Neural progenitor cell (in vitro differentiated cells): Measurements from ENCODE around the gene SUMO1. TPM values are rescaled to one million over a fixed set of nuclear protein-coding genes. Genes with fewer than 3 reads are reported as not detected.

Source experiments
- DNase-seq: peaks from one replicate; pipeline ENCODE4 v3.0.0-alpha.2; 2016; ENCODE audit warnings: low spot score
- H2AFZ ChIP-seq: fragments of 200-600 bp; sonication (generic); replicated peaks from 2 replicates; pipeline ENCODE4 v1.6.1; 2016; ENCODE audit warnings: antibody characterized with exemption
- H3F3A ChIP-seq: fragments of 200-600 bp; sonication (generic); 2 replicates; pipeline ENCODE4 v1.6.1; 2016; ENCODE audit warnings: antibody characterized with exemption, low read depth
- H3K27ac ChIP-seq: fragments of 200-600 bp; sonication (generic); 2 replicates; pipeline ENCODE4 v1.5.1; 2016; ENCODE audit warnings: mild to moderate bottlenecking
- H3K27me3 ChIP-seq: fragments of 200-600 bp; sonication (generic); 2 replicates; pipeline ENCODE4 v1.6.1; 2016; ENCODE audit warnings: mild to moderate bottlenecking, moderate library complexity
- H3K36me3 ChIP-seq: fragments of 200-600 bp; sonication (generic); 2 replicates; pipeline ENCODE4 v1.5.1; 2016
- H3K4me1 ChIP-seq: fragments of 200-600 bp; sonication (generic); 2 replicates; pipeline ENCODE4 v1.6.1; 2016; ENCODE audit warnings: mixed run types
- H3K4me2 ChIP-seq: fragments of 200-600 bp; sonication (generic); 2 replicates; pipeline ENCODE4 v1.6.1; 2016
- H3K4me3 ChIP-seq: fragments of 200-600 bp; sonication (generic); 2 replicates; pipeline ENCODE4 v1.5.1; 2016
- H3K79me2 ChIP-seq: fragments of 200-600 bp; sonication (generic); 2 replicates; pipeline ENCODE4 v1.6.1; 2016; ENCODE audit warnings: low read depth
- H3K9ac ChIP-seq: fragments of 200-600 bp; sonication (generic); 2 replicates; pipeline ENCODE4 v1.6.1; 2016
- H3K9me3 ChIP-seq: fragments of 200-600 bp; sonication (generic); 2 replicates; pipeline ENCODE4 v1.5.1; 2016; ENCODE audit warnings: low read depth
- H4K20me1 ChIP-seq: fragments of 200-600 bp; sonication (generic); 2 replicates; pipeline ENCODE4 v1.6.1; 2016; ENCODE audit warnings: low read depth
- H3K27ac Mint-ChIP-seq: 3 replicates; pipeline ENCODE4 v1.8.0; 2021; ENCODE audit warnings: mixed read lengths
- H3K27me3 Mint-ChIP-seq: 2 replicates; pipeline ENCODE4 v1.8.0; 2022; ENCODE audit warnings: low read depth, mild to moderate bottlenecking, inconsistent platforms, moderate library complexity, mixed read lengths; ENCODE audit not compliant: insufficient read depth
- H3K36me3 Mint-ChIP-seq: 3 replicates; pipeline ENCODE4 v1.8.0; 2021; ENCODE audit warnings: mixed read lengths
- H3K4me1 Mint-ChIP-seq: 3 replicates; pipeline ENCODE4 v1.8.0; 2021; ENCODE audit warnings: mixed read lengths
- H3K4me3 Mint-ChIP-seq: 3 replicates; pipeline ENCODE4 v1.8.0; 2021; ENCODE audit warnings: mild to moderate bottlenecking, moderate library complexity, mixed read lengths
- H3K9me3 Mint-ChIP-seq: 3 replicates; pipeline ENCODE4 v1.8.0; 2020; ENCODE audit warnings: mixed read lengths
- EZH2 ChIP-seq: fragments of 200-600 bp; sonication (generic); IDR thresholded peaks from 2 replicates; pipeline ENCODE4 v1.6.1; 2017; ENCODE audit warnings: antibody characterized with exemption, mild to moderate bottlenecking, moderate library complexity
- EZH2phosphoT487 ChIP-seq: fragments of 200-600 bp; sonication (generic); IDR thresholded peaks from 2 replicates; pipeline ENCODE4 v1.6.1; 2017; ENCODE audit warnings: antibody characterized with exemption
- total RNA-seq: library from RNA; depleted of rRNA; stranded (reverse); fragments of >200 nt; gene quantifications from 2 replicates; pipeline ENCODE4 v1.2.3, GENCODE V29; 2015; ENCODE audit warnings: low replicate concordance
- TF ChIP-seq, protein P1 (sequence below): fragments of 200-600 bp; sonication (generic); IDR thresholded peaks from 2 replicates; pipeline ENCODE4 v1.5.1; 2017; ENCODE audit warnings: antibody characterized with exemption, mild to moderate bottlenecking

The SUMO1 gene
- total RNA-seq, 1 donor from 2014 or later, result 409 TPM

DNA sequence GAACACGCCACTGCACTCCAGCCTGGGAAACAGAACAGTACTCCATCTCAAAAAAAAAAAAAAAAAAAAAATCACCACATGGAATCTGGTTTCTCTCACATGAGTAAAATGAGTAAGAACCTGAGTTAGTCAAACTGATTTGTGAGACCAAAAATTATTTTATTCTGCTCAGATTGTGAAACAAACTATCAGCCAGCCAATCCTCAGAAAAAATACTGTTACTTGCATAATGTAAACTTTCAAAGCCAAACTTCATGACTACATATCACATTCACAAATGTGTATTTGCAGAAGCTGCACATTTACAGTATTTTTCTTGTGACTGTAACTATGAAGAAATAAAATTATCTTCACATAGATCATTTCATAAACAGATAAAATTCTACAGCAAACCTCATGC, 23.2 kb downstream of the SUMO1 start:
- H3K36me3 ChIP-seq, result peaks cover 17% of the 10 kb centered on the region
- Mint-ChIP-seq H3K4me3 (no peak overlapping the region), H3K36me3 (peaks cover 22% of the 10 kb centered on the region), H3K4me1 (no peaks in the 10 kb centered on the region), H3K9me3 (no peaks in the 10 kb centered on the region), H3K27me3 (no peaks in the 10 kb centered on the region), H3K27ac (no peak overlapping the region)
- no peak overlapping the region for H3K4me2 ChIP-seq
- H3K9ac ChIP-seq, result no peak overlapping the region
- DNase-seq, result no peak
- peaks cover 86% of the 10 kb centered on the region for H3K79me2 ChIP-seq
- H3K4me3 ChIP-seq, result no peak overlapping the region
- no peaks in the 10 kb centered on the region for H3K9me3 ChIP-seq
- H3F3A ChIP-seq, result peaks cover 14% of the 10 kb centered on the region
- H4K20me1 ChIP-seq, result peaks cover 49% of the 10 kb centered on the region
- no peaks in the 10 kb centered on the region for H3K27me3 ChIP-seq
- no peak overlapping the region for H2AFZ ChIP-seq
- H3K27ac ChIP-seq, result no peak overlapping the region
- H3K4me1 ChIP-seq, result no peaks in the 10 kb centered on the region
- TF ChIP-seq EZH2, result no peak
- TF ChIP-seq EZH2phosphoT487, result no peak
- TF ChIP-seq, protein P1, sequence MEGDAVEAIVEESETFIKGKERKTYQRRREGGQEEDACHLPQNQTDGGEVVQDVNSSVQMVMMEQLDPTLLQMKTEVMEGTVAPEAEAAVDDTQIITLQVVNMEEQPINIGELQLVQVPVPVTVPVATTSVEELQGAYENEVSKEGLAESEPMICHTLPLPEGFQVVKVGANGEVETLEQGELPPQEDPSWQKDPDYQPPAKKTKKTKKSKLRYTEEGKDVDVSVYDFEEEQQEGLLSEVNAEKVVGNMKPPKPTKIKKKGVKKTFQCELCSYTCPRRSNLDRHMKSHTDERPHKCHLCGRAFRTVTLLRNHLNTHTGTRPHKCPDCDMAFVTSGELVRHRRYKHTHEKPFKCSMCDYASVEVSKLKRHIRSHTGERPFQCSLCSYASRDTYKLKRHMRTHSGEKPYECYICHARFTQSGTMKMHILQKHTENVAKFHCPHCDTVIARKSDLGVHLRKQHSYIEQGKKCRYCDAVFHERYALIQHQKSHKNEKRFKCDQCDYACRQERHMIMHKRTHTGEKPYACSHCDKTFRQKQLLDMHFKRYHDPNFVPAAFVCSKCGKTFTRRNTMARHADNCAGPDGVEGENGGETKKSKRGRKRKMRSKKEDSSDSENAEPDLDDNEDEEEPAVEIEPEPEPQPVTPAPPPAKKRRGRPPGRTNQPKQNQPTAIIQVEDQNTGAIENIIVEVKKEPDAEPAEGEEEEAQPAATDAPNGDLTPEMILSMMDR, result no peak

DNA sequence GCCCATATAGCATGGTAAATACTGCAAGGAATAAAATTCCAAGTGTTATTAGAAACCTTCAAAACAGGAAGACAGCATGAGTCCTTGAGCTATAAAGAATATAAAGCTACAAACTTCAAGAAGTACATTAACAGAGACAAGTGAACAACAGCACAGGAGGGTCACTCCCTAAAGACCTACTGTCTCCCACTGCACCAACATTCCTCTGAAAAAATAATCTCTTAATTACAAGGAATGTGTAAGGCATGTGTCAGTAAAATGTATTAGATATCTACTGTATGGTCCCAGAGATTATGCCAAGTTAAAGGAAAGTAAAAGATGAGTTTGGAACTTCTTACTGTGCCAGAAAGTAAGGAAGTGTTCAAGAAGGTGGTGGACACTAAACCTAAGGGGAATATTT, 29.9 kb downstream of the SUMO1 start:
- Mint-ChIP-seq H3K36me3 (peaks cover 15% of the 10 kb centered on the region), H3K27ac (no peak overlapping the region), H3K9me3 (no peaks in the 10 kb centered on the region), H3K4me3 (no peak overlapping the region), H3K4me1 (no peaks in the 10 kb centered on the region), H3K27me3 (no peaks in the 10 kb centered on the region)
- H2AFZ ChIP-seq, result no peak overlapping the region
- H3K36me3 ChIP-seq, result peaks cover 16% of the 10 kb centered on the region
- no peaks in the 10 kb centered on the region for H3K4me1 ChIP-seq
- H3K4me3 ChIP-seq, result no peak overlapping the region
- H3K79me2 ChIP-seq, result peaks cover 23% of the 10 kb centered on the region
- H3K9me3 ChIP-seq, result no peaks in the 10 kb centered on the region
- no peak overlapping the region for H3K27ac ChIP-seq
- TF ChIP-seq, protein P1, result no peak
- TF ChIP-seq EZH2phosphoT487 (no peak), EZH2 (no peak)
- no peak overlapping the region for H3K9ac ChIP-seq
- no peaks in the 10 kb centered on the region for H3K27me3 ChIP-seq
- H3K4me2 ChIP-seq, result no peak overlapping the region
- no peak for DNase-seq
- H4K20me1 ChIP-seq, result peaks cover 8% of the 10 kb centered on the region
- peaks cover 6% of the 10 kb centered on the region for H3F3A ChIP-seq

GRCh38 chr2:202204855-202205254, 33.5 kb downstream of the SUMO1 start:
- H3K36me3 Mint-ChIP-seq, result peaks cover 21% of the 10 kb centered on the region
- Histone ChIP-seq H3K9ac (no peak overlapping the region), H3K79me2 (no peaks in the 10 kb centered on the region), H4K20me1 (no peaks in the 10 kb centered on the region), H3K4me3 (no peak overlapping the region), H3K4me1 (no peaks in the 10 kb centered on the region), H3K9me3 (no peaks in the 10 kb centered on the region), H3K27me3 (no peaks in the 10 kb centered on the region), H3K27ac (no peak overlapping the region), H3F3A (peaks cover 6% of the 10 kb centered on the region), H2AFZ (no peak overlapping the region), H3K4me2 (no peak overlapping the region), H3K36me3 (peaks cover 6% of the 10 kb centered on the region)
- H3K9me3 Mint-ChIP-seq, result no peaks in the 10 kb centered on the region
- no peak overlapping the region for H3K27ac Mint-ChIP-seq
- no peaks in the 10 kb centered on the region for H3K4me1 Mint-ChIP-seq
- no peak overlapping the region for H3K4me3 Mint-ChIP-seq
- DNase-seq, result no peak
- TF ChIP-seq EZH2phosphoT487, result no peak
- no peak for TF ChIP-seq EZH2
- TF ChIP-seq, protein P1, result no peak
- H3K27me3 Mint-ChIP-seq, result peaks cover 3% of the 10 kb centered on the region
